ENCODE results near the gene DESI1.

DNA sequence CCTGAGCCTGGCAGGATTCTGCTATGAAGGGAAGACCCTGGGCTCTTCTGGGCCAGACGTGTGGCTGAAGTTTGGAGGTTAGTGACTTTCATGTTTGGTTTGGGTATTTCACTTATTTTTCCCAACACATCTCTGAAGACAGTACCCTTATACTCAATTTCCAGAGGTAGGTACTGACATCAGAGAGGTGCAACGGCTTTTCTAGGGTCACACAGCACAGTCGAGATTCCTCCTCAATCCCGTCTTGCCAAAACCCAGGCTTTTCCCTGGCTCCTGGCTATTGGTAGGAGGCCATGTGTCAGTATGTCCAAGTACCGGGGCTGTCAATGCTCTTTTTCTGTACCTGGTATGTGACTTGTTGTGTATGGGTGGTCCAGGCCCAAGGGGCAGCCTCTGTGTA lies 25.1 kb downstream of the DESI1 start:
- TF ChIP-seq, protein P1, sequence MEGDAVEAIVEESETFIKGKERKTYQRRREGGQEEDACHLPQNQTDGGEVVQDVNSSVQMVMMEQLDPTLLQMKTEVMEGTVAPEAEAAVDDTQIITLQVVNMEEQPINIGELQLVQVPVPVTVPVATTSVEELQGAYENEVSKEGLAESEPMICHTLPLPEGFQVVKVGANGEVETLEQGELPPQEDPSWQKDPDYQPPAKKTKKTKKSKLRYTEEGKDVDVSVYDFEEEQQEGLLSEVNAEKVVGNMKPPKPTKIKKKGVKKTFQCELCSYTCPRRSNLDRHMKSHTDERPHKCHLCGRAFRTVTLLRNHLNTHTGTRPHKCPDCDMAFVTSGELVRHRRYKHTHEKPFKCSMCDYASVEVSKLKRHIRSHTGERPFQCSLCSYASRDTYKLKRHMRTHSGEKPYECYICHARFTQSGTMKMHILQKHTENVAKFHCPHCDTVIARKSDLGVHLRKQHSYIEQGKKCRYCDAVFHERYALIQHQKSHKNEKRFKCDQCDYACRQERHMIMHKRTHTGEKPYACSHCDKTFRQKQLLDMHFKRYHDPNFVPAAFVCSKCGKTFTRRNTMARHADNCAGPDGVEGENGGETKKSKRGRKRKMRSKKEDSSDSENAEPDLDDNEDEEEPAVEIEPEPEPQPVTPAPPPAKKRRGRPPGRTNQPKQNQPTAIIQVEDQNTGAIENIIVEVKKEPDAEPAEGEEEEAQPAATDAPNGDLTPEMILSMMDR (IDR thresholded peaks at IDR 0.05; ENCODE audit: low read length): no peak
- no peak for TF ChIP-seq EZH2 (optimal IDR thresholded peaks at IDR 0.05; ENCODE audit: low read depth, low read length)
